Vein endothelial cell (primary cell): ENCODE data around the gene RBM17. TPM values are rescaled to one million over a fixed set of nuclear protein-coding genes. Genes with fewer than 3 reads are reported as not detected.

Experiments
- small RNA-seq: library from RNA; depleted of rRNA; stranded (forward); fragments of <200 nt; gene quantifications from one replicate; pipeline ENCODE3, GENCODE V24; 2012
- total RNA-seq: library from RNA; depleted of rRNA; stranded (reverse); fragments of >200 nt; gene quantifications from 2 replicates; pipeline ENCODE4 v1.2.3, GENCODE V29; 2012

The RBM17 gene, protein sequence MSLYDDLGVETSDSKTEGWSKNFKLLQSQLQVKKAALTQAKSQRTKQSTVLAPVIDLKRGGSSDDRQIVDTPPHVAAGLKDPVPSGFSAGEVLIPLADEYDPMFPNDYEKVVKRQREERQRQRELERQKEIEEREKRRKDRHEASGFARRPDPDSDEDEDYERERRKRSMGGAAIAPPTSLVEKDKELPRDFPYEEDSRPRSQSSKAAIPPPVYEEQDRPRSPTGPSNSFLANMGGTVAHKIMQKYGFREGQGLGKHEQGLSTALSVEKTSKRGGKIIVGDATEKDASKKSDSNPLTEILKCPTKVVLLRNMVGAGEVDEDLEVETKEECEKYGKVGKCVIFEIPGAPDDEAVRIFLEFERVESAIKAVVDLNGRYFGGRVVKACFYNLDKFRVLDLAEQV
- total RNA-seq: 50.0 and 58.8 TPM in 2 replicates

GRCh38 chr10:6088721-6089333, at the start of gene RBM17:
RBM17 (plus strand) TSS chr10:6089034; CDS start chr10:6097066, 8,032 bp downstream.

DNA sequence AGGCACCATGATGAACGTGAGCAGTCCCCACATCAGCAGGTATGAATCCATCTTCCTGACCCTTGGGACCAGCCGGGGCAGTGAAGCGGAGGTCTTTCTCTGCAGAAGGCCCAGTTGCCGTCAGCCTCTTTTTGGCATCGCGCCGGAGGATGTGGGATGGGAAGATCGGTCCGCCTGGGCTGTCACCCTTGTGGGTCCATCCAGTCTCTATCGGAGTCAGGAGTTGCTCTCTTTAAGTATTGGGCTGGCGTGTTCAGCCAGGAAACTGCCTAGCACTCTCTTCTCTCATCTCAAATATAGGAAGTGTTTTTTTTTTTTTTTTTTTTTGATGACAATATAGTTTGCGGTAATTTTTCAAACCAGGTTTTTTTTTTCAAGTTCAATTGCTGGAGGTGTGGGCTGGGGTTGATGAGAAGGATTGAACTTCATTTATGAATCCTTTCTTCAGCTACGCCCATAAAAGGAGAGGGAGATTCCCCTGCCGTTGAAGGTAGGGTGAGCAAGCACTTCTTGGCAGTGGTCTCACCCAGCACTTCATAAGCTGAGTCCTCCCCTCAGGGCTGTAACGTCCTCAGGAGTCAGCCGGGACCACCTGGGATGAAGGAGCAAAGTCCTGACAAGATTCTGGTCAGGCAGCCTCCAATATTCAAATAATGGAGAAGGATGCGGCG, 26.6 kb upstream of the RBM17 start, which contains the start of gene IL2RA:
TSS of gene IL2RA (minus strand) at position 267 of the 671 bp plus-strand sequence. CDS start at position 51, 216 bp downstream.

Small RNA genes within 50 kb of the gene (small RNA-seq; reads per million reads assigned to genes)
- not detected for gene MIR3155A

Other genes with a start within 250 kb of the RBM17 start
- 7.4 and 9.5 TPM in 2 replicates for gene ANKRD16, start 199.1 kb upstream of the RBM17 start, total RNA-seq
- 84.8 and 106 TPM in 2 replicates for gene FBH1, start 198.8 kb upstream of the RBM17 start, total RNA-seq
- 17.2 and 17.3 TPM in 2 replicates for gene IL15RA, start 111.5 kb upstream of the RBM17 start, total RNA-seq
- not detected in 2 replicates for gene IL2RA, start 26.7 kb upstream of the RBM17 start, total RNA-seq
- 30.9 and 36.9 TPM in 2 replicates for gene PFKFB3, start 113.9 kb downstream of the RBM17 start, total RNA-seq